IPS-18c (cell line): ENCODE results near the gene KRT23.

Source experiments
- H3K4me3 ChIP-seq: 2 replicates; pipeline ENCODE4 v1.7.0; 2013; ENCODE audit warnings: low read depth, mild to moderate bottlenecking, low read length, moderate library complexity; ENCODE audit not compliant: insufficient read depth
- H3K9me3 ChIP-seq: one replicate; pipeline ENCODE4 v1.6.1; 2013; ENCODE audit warnings: mild to moderate bottlenecking, low read length, moderate library complexity; ENCODE audit not compliant: control insufficient read depth, insufficient read depth

Gene KRT23

DNA sequence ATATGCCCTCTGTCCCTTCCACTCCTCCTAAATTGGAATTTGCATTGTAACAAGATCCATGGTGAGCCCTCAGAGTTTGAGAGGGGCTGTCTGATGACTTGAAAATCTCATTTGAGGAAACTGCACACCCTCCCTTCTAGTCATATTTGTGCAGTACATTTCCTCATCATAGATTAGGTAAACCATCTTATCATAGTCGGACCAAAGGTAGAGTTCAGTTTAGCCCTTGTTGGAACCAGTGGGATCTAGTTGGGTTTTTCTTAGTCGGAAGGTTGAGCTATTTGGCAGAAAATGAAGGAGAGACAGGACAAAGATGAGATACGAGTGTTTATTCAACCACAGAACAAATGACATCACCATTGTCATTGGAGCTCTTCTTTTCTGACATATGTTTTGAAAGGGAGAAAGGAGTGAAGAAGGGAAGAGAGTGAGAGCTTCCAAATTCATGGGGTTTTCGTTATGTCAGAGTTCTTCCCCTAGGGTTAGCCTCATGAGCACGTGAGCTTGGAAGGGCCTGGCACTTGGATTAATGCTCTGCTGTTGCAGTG, 36.6 kb downstream of the KRT23 start:
- Histone ChIP-seq H3K4me3 (no peak overlapping the region), H3K9me3 (no peaks in the 10 kb centered on the region)

GRCh38 chr17:40896916-40897455, 40.5 kb downstream of the KRT23 start:
- Histone ChIP-seq H3K9me3 (no peaks in the 10 kb centered on the region), H3K4me3 (no peak overlapping the region)

DNA sequence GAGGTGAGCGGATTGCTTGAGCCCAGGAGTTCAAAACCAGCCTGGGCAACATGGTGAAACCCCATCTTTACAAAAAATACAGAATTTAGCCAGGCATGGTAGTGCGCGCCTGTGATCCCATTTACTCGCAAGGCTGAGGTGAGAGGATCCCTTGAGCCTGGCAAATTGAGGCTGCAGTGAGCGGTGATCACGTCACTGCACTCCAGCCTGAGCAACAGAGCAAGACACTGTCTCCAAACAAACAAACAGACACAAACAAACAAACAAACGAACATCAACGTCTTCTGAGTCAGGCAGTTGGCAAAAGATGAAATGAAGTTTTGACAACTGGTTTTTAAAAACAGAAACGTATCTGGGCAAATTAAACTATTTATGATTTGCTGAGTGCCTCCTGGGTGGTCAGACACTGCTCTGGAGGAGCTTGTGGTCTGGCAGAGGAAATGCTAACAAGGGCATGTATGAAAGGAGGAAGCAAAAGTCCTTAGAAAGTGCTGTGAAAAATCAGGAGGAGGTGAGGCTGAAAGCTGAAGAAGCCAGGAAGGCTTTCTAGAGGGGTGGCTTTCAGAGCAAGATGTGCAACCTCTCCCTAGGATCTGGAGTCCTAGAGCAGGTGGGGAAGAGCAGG, 42.2 kb downstream of the KRT23 start:
- Histone ChIP-seq H3K4me3 (no peak overlapping the region), H3K9me3 (no peaks in the 10 kb centered on the region)

DNA sequence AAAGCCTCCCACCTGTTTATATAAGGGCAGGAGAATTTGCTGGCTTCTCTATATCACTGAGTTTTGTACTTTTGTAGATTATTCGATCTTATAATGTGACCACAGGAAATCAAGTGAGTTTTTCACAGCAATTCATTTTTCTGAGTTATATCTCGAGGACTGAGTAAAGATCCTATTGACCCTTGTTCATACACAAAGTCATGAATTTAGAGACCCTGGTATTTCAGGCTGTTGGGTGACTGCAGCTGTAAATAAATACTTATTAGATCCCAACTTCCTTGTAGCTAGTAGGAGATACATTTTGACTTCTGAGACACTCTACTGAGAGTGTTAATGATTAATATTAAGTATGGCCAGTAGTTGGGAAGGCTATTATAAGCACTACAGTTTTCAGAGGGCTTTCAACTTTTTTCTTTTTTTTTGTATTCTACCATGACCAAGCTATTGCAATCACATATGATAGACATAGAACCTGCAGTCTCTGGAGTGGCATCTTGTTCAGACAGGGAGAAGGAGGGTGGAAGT, 49.2 kb downstream of the KRT23 start:
- Histone ChIP-seq H3K4me3 (no peak overlapping the region), H3K9me3 (no peaks in the 10 kb centered on the region)

DNA sequence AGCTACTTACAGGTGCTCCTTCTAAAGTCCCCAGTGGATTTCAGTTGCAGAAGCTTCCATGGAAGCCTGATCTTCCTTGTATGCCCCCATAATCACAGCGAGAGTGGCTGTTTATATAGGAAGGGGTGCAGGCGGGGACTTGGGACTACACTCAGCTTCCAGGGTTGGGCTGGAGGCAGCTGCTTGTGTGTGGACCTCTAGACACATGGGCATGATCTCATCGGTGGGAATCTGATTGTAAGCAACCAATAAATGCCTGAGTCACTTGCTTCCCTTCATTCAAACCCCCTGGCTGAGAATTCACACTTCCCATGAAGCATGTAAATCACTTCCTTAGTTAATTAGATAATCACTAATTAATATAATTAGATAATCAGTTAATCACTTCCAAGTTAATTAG, 51.4 kb downstream of the KRT23 start:
- Histone ChIP-seq H3K9me3 (no peaks in the 10 kb centered on the region), H3K4me3 (no peak overlapping the region)

DNA sequence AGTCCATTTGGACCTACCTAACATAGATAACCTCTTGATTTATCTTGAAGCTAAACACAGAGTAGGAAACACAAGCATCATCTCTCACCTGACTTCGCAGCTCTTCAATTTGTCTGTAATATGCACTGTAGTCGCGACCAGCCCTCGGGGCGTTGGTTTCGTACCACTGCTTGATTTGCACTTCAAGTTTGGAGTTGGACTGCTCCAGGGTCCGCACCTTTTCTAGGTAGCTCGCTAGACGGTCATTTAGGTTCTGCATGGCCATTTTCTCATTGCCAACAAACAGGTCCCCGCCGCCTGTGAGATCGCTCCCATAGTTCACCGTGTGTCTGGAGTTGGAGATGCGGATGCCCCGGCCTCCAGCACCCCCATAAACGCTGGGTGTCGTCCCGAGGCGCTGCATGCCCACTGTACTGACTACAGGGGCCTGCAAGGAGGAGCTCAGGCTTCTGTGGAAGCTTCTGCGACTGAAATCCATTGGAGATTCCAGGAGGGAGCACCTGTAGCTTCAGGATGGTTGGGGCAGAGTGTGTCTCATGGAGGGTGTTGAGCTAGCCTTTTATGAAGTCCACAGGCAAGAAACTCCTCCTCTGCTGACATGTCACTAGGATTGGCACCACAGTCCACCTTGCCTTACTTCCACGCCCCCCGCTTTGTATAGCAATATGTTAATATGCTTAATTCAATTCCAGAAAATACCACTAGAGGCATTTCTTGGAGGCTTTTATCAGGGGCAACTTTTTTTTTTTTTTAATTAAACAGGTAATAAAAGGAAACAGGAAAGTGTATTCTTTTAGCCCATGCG, 52.5 kb downstream of the KRT23 start, which contains the start of gene KRT20:
Gene KRT20, minus strand, starts transcription at position 535 of the 805 bp plus-strand sequence. Its CDS starts 57 bp downstream, at position 478.
- H3K9me3 ChIP-seq = no peaks in the 10 kb centered on the region
- H3K4me3 ChIP-seq = no peak within 1 kb of the TSS

DNA sequence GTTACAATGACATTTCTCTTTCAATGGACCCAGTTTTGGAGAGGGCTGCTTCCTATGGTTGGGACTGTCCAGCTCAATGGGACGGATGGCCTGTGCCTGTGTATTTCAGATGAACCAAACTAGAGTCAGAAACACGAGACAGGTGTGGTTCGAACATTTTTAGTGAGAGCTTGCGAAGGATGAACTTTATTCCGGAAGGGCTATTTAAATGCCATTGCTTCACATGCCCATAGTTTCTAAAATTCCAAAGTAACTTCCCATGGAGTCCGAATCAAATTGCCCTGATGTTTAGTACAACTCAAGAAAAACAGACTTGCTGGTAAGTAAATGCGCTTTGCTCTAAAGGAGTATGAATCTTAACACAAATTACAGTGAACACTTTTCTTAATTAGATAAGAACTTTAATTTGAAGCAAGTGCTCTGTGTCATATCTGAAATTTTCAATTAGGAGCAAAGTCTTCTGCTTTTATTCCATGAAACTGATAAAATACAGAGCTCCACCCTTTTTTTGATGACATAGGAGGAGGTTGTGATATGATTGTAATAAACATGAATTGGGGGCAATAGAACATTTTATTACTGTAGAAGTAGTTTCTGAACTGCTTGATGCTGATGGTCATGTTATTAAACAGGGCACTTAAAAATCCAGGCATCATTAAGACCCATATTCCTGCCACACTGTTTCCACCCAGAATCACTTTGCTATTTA, 53.7 kb downstream of the KRT23 start:
- Histone ChIP-seq H3K9me3 (no peaks in the 10 kb centered on the region), H3K4me3 (no peak overlapping the region)

DNA sequence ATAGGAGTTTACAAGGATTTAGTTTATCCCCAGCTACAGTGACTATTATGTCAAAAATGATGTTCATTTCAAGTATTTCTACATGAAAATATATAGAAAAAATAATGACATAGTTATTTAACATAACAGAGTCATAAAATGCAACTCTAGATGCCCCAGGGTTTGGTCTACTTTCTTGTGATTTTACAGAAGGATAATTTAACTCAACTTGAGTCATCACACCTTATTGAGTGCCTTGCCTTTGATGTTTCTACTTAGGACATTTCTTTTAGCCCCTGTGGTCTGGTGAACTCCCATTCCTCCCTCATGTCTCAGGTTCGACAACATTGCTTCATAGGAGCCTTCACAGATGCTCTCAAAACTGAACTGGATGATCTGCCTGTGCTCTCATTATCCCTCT, 54.4 kb downstream of the KRT23 start:
- Histone ChIP-seq H3K4me3 (no peak overlapping the region), H3K9me3 (no peaks in the 10 kb centered on the region)

DNA sequence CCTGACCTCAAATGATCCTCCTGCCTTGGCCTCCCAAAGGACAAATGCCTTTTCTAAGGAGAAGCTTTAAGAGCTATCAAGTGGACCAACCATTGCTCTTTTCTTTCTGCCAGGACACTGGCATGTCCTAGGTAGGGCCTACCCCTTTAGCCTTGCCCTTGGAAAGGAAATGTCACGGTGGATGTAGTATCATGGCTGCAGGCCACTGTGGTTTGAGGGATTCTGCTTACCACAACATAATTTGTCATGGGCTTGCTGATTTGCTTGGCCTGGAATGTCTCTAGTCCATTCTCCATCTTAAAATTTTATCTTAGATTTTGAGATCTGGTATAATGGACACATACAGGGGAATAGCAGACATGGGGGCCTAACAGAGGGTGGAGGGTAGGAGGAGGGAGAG, 58.4 kb downstream of the KRT23 start:
- no peak overlapping the region for H3K4me3 ChIP-seq
- H3K9me3 ChIP-seq = no peaks in the 10 kb centered on the region

GRCh38 chr17:40878044-40878443, 59.4 kb downstream of the KRT23 start:
- no peaks in the 10 kb centered on the region for H3K9me3 ChIP-seq

DNA sequence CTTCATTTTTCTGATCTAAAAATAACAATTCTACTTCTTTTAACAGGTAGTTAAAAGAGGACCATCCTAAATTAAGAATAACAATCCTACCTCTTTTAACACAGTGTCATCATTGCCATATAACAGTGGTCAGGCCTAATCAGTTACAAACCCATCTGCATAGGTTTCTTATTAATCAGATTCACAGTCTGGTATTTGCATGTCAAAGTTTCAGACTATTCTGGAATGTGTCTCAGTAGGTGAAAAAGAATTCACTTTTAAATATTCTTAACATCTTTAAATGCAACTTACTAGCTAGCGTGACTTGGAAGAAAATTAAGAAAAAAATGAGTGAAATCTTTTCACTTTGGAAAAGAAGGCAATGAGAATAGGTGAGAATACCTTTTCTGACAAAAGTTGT, 63.6 kb downstream of the KRT23 start:
- Histone ChIP-seq H3K9me3 (no peaks in the 10 kb centered on the region), H3K4me3 (no peak overlapping the region)

More at GRCh38 chr17:40878044-40878443, 59.4 kb downstream of the KRT23 start:
- no peak overlapping the region for H3K4me3 ChIP-seq

GRCh38 chr17:40873255-40873654, 64.2 kb downstream of the KRT23 start:
- Histone ChIP-seq H3K9me3 (no peaks in the 10 kb centered on the region), H3K4me3 (no peak overlapping the region)
